GM21526 (cell line): ENCODE results near the gene ITPA.

Experiments used
- ATAC-seq: cut with Tn5 transposase; IDR thresholded peaks from one replicate; pipeline ENCODE4 v1.9.1; 2021; ENCODE audit warnings: moderate library complexity; ENCODE audit not compliant: unreplicated experiment, low FRiP score

The ITPA gene

GRCh38 chr20:3226093-3226492 lies 16.8 kb downstream of the ITPA start:
- no peak for ATAC-seq

- ATAC-seq = no peak
Measured at GRCh38 chr20:3226864-3227263, 17.6 kb downstream of the ITPA start.

- ATAC-seq = no peak
Measured at GRCh38 chr20:3227506-3227905, 18.2 kb downstream of the ITPA start.

DNA sequence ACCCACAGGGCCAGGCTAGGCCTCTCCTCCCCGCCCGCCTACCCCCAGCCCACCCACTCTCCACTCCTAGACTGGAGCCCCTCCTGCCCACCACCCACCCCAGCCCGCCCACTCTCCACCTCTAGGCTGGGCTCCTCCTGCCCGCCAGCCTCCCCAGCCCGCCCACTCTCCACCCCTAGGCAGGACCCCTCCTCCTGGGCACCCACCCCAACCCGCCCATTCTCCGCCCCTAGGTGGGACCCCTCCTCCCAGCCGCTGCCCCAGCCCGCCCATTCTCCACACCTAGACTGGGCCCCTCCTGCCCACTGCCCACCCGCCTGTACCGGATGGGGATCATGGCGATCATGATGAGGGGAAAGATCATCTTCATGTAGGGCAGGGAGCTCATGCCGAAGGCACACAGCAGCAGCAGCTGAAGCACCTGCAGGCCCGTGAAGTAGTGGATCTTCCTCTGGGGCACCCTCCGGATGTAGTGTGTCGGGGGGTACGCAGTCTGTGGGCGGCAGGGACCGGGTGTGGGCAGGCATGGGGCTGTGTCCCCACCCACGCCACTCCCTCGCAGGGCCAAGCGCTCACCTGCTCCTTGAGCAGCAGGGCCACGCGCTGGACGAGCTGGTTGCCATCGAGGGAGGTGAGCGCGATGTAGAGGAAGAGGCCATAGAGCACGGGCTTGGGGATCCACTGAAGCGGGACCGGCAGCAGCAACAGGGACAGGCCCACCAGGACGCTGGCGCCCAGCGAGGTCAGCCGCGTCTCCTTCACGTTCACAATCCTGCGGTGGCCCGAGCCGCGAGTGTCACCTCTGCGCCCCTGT lies 18.8 kb downstream of the ITPA start:
- ATAC-seq = no peak

GRCh38 chr20:3228750-3229032 lies 19.4 kb downstream of the ITPA start:
- ATAC-seq = no peak

DNA sequence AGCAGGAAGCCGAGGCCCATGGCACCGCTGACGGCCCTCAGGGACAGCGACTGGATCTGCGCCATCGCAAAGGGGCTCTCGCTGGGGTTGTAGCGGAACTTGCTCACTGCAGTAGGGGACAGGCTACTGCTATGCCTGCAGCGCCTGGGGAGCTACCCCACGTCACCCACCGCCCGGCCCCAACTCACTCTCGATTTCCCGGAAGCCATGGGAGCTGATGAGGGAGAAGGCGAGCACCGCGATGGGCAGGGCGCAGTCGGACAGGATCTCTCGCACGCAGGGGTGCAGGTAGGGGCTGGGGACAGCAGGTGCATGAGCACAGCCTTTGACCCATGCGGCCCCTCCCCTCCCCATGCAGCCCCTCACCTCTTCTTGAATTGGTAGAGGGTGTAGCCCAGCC lies 19.9 kb downstream of the ITPA start:
- ATAC-seq = no peak

DNA sequence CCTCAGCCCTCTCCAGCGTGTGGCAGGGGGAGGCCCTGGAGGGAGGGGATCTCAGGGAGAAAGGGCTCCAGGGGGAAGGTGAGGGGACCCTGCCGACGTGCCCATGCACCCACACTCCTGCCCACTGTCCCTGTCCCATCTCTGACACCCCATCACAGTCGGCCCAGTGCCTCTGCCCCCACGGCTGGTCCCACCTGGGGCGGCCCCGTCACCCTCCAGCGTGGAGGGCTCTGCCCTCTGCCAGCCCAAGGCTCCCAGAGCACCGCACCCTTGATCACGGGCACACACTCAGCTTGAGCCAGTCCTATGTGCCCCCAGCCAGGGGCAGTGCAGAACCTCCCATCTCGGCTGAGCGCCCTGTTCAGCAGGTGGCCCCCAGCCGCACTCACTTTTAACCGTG lies 20.5 kb downstream of the ITPA start:
- ATAC-seq = no peak

- ATAC-seq = no peak
Measured at GRCh38 chr20:3231116-3231515, 21.8 kb downstream of the ITPA start.

- no peak for ATAC-seq
Measured at GRCh38 chr20:3231889-3232588, 22.7 kb downstream of the ITPA start.

DNA sequence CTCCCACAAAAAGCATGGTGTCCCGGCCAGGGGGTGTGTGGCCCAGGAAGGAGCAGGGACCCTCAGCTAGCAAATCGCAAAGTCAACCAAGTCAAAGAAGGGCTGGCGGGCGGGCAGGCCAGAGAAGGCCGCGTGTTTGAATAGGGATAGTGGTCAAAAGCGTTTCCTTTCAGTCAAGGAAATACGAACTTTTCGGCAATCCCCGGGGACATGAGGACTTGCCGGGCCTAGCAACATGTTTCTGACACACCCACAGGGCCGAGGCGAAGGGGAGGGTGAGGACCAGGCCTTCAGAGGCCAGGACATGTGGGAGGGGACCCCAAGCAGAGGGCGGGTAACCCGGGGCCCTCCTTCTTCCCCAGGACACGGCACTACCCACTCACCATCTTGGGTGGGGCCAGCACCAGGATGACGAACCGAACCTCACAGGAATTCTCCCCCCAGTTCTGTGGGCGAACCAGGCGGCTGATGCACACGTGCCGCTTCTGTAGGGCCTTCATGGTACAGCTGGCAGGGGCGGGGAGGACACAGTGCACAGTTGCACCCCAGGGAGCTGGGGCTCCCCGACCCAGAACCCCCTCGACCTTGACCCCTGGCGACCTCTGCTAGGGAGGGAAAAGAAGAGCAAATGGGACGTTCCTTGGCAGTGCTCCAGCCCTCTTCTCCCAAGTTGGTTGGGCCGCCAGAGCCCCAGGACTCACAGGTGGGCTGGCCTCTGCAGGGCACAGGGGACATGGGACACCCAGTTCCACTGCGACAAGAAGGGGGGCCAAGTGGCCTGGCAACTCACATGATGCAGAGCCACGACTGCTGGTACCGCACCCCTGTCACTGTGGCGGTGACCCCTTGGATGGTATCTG lies 24.1 kb downstream of the ITPA start:
- ATAC-seq = no peak

- ATAC-seq = no peak
Measured at GRCh38 chr20:3233991-3234498, 24.7 kb downstream of the ITPA start.

DNA sequence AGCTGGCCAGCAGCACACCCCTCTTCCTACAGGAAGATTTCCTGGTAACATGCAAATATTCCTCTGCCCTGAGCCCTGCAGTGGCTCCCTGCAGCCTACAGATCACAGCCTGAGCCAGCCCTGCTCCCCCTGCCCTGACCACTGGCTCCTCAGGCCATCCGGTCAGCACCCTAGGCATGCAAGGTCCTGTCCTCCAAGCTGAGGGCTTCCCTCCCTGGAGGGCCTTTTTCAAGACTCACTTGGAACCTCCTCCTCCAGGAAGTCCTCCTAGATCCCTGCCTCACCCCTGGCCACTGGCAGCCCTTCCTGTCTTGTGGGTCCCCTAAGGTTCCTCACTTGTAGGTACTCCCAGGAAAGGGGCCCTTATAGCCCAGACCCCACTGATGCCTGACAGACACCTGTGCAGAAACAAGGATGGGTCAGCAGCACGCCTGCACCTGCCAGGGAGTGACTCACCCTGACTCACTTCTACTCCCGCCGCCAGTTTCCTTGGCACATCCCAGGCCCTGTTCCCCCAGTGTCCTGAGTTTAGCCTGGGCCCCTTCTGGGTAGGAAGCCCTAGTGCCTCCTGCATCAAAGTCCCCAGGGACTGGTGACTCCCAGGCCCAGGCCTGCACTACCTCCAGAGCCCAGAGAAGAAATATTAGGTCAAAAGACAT lies 26.5 kb downstream of the ITPA start:
- no peak for ATAC-seq

DNA sequence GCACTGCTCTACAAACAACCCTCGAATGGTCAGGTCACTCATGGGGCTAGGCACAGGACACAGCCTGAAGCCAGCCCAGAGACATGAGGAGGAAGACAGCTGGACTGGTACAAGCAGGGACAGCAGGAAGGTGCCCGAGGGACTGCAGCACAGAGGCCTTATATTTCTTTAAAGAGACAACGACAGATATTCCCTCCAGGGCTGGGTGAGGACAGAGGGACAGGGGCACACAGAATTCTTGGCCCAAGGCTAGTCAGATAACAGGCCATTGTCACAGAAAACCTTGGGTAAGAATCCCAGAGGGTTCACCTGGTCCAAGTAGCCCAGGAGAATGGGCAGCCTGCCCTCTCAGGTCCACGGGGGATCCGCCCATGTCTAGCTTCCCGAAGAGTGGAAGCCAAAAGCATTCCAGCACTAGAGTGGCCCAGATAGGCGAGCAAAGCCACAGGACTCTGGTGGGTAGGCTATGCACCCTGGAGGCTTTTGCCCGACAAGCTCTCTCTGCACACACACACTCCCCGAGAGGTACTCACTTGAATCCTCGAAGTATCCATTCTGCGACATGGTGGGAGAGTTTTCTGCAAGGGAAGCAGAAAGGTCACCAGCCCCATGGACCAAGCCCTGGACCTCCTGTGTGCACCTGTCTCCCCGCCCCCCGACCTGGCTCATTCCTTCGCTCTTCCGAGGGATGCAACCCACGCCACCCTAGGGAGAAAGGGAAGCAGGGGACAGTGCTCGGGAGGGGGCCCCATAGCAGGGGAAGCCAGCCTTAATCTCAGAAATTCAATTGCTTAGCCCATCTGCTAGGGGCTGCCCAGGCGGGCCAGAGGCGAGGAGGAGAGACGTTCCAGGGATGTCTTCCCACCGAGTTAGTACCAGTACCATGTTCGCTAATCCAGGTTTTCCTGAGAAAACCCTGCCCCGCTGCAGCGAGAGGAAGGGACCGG lies 28.0 kb downstream of the ITPA start:
- no peak for ATAC-seq

- no peak for ATAC-seq
Measured at GRCh38 chr20:3237958-3238615, 28.8 kb downstream of the ITPA start.

GRCh38 chr20:3238616-3239025 lies 29.3 kb downstream of the ITPA start:
- no peak for ATAC-seq

- no peak for ATAC-seq
Measured at GRCh38 chr20:3239026-3239866, 29.9 kb downstream of the ITPA start, which contains the start of gene SLC4A11. Gene SLC4A11 (minus strand): TSS chr20:3239190. CDS start chr20:3239137, 53 bp downstream.

- no peak for ATAC-seq
Measured at GRCh38 chr20:3239867-3240775, 30.8 kb downstream of the ITPA start.
